ENCODE measurements around the gene DSCAM. TPM values are rescaled to one million over a fixed set of nuclear protein-coding genes. Genes with fewer than 3 reads are reported as not detected.
A peak's percentile ranks its signal among the peaks of the same experiment; 100 is the strongest.

Gene DSCAM
- total and polyA plus RNA-seq, 2 experiments from 2014 or later, result 0.07 TPM; not detected in 1

GRCh38 chr21:40099809-40100208, 747.1 kb downstream of the DSCAM start:
- H3K4me3 ChIP-seq, result no peak overlapping the region
- Mint-ChIP-seq H3K27me3 (ENCODE audit: insufficient read depth, low read depth, poor library complexity) (peaks cover 3% of the 10 kb centered on the region), H3K9me3 (peaks cover 47% of the 10 kb centered on the region), H3K4me1 (peaks cover 4% of the 10 kb centered on the region; the same call in 1 of the 3 replicates), H3K36me3 (ENCODE audit: low read depth) (peaks cover 6% of the 10 kb centered on the region; the same call in 1 of the 3 replicates), H3K27ac (no peak overlapping the region), H3K4me3 (no peak overlapping the region)
- no peak overlapping the region for H3K4me2 ChIP-seq
- TF ChIP-seq ZNF114 (CRISPR knock-in tag; IDR thresholded peaks at IDR 0.05), result no peak
- no peak for TF ChIP-seq REST (IDR thresholded peaks at IDR 0.05; ENCODE audit: unreplicated experiment)
- no peak for TF ChIP-seq ZNF331 (CRISPR knock-in tag; IDR thresholded peaks at IDR 0.05; ENCODE audit: low read depth)
- no peak for TF ChIP-seq EZH2 (IDR thresholded peaks at IDR 0.05; ENCODE audit: low read depth, unreplicated experiment)
- TF ChIP-seq NANOG (IDR thresholded peaks at IDR 0.05; ENCODE audit: borderline replicate concordance), result no peak
- no peaks in the 10 kb centered on the region for H4K20me1 ChIP-seq (replicated peaks; ENCODE audit: insufficient read depth)
- no peaks in the 10 kb centered on the region for H3F3A ChIP-seq (replicated peaks; ENCODE audit: low read depth)
- 0 out of 2 replicates have a peak, but pooled peaks cover 3% of the 10 kb centered on the region for H3K36me3 ChIP-seq (ENCODE audit: insufficient read depth)
- H3K27ac ChIP-seq (ENCODE audit: low read depth), result no peak overlapping the region
- no peaks in the 10 kb centered on the region for H3K9me2 ChIP-seq (ENCODE audit: insufficient read depth)
- ATAC-seq, result peak; percentile 52
- no peak for DNase-seq (ENCODE audit: low spot score)
- H3K4me1 ChIP-seq (ENCODE audit: insufficient read depth), result no peaks in the 10 kb centered on the region; the same call in 1 of the 2 replicates
- no peaks in the 10 kb centered on the region for H3K79me2 ChIP-seq (replicated peaks; ENCODE audit: insufficient read depth)
- no peaks in the 10 kb centered on the region for H3K27me3 ChIP-seq (ENCODE audit: insufficient read depth)
- no peak overlapping the region; the same call in 1 of the 2 replicates for H2AFZ ChIP-seq

- H3K36me3 Mint-ChIP-seq (ENCODE audit: low read depth), result peaks cover 14% of the 10 kb centered on the region; the same call in 2 of the 3 replicates
- H2AFZ ChIP-seq, result no peak overlapping the region
- no peak for TF ChIP-seq REST (IDR thresholded peaks at IDR 0.05; ENCODE audit: unreplicated experiment)
- no peak for TF ChIP-seq CTCF (conservative IDR thresholded peaks at IDR 0.05; ENCODE audit: low read depth in 2 of 2)
- TF ChIP-seq EZH2 (IDR thresholded peaks at IDR 0.05; ENCODE audit: low read depth, unreplicated experiment), result no peak
- TF ChIP-seq ZNF331 (CRISPR knock-in tag; IDR thresholded peaks at IDR 0.05; ENCODE audit: low read depth), result no peak
- TF ChIP-seq STAT1 (IDR thresholded peaks at IDR 0.05; ENCODE audit: unreplicated experiment), result no peak
These were observed 751.5 kb downstream of the DSCAM start for GRCh38 chr21:40095477-40095876.

More at GRCh38 chr21:40095477-40095876, 751.5 kb downstream of the DSCAM start:
- DNase-seq (ENCODE audit: low spot score), result no peak
- no peak for ATAC-seq
- H3K9me2 ChIP-seq (ENCODE audit: insufficient read depth), result no peaks in the 10 kb centered on the region
- peaks cover 3% of the 10 kb centered on the region; the same call in 1 of the 2 replicates for H3K36me3 ChIP-seq (ENCODE audit: insufficient read depth)
- H3K9me3 Mint-ChIP-seq, result peaks cover 64% of the 10 kb centered on the region
- H3K4me3 ChIP-seq, result no peak overlapping the region
- H3K27me3 ChIP-seq (ENCODE audit: insufficient read depth), result no peaks in the 10 kb centered on the region
- no peaks in the 10 kb centered on the region for H3K4me1 ChIP-seq (ENCODE audit: insufficient read depth)
- H4K20me1 ChIP-seq (replicated peaks; ENCODE audit: insufficient read depth), result no peaks in the 10 kb centered on the region
- H3K27ac Mint-ChIP-seq, result no peak overlapping the region
- no peak overlapping the region for H3K4me3 Mint-ChIP-seq
- H3K79me2 ChIP-seq (replicated peaks; ENCODE audit: insufficient read depth), result no peaks in the 10 kb centered on the region
- H3F3A ChIP-seq (replicated peaks; ENCODE audit: low read depth), result no peaks in the 10 kb centered on the region
- peaks cover 3% of the 10 kb centered on the region for H3K27me3 Mint-ChIP-seq (ENCODE audit: insufficient read depth, low read depth, poor library complexity)
- no peaks in the 10 kb centered on the region for H3K4me1 Mint-ChIP-seq
- no peak overlapping the region for H3K4me2 ChIP-seq
- no peak overlapping the region for H3K27ac ChIP-seq (ENCODE audit: low read depth)

All from GM23338 (cell line).